HG02938 (cell line): ENCODE data around the gene DENND1B.

Experiments used
- ATAC-seq: cut with Tn5 transposase; IDR thresholded peaks from one replicate; pipeline ENCODE4 v1.9.1; 2021; ENCODE audit warnings: mild to moderate bottlenecking, moderate library complexity; ENCODE audit not compliant: unreplicated experiment

Gene DENND1B

DNA sequence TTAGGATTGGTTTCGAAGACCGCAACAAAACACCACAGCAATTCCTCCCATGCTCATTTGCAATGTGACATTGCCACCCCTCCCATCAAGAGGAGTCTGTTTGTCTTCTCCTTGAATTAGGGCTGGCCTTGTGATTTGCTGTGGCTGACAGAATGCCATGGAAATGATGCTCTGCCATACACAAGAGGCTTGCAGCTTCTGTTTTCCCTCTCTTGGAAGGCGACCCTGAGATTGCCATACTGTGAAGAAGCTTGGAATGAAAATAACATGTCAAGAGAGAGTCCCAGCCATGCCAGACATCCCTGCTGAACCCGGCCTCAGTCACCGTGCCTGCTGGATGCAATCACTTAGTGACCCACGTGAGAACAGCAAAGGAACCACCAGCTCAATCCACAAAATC, 294.8 kb downstream of the DENND1B start:
- ATAC-seq, result no peak

DNA sequence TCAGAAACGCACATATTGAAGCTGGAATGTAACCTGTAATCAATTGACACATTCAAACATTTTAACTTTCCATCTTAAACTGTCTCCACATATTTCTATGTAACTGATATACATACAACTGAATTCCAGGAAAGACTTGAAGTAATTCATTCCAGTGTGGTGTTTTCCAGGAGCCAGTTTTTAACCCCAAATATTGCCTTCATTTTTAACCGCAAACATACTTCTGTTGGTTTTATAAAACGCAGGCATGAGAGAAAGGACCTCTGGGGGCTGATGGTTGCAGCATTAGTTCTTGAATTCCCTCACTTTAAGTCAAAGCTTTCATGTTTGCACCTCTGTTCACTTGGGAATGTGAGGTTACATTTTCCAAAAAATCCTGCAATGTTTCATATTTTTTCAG, 303.1 kb downstream of the DENND1B start:
- no peak for ATAC-seq

DNA sequence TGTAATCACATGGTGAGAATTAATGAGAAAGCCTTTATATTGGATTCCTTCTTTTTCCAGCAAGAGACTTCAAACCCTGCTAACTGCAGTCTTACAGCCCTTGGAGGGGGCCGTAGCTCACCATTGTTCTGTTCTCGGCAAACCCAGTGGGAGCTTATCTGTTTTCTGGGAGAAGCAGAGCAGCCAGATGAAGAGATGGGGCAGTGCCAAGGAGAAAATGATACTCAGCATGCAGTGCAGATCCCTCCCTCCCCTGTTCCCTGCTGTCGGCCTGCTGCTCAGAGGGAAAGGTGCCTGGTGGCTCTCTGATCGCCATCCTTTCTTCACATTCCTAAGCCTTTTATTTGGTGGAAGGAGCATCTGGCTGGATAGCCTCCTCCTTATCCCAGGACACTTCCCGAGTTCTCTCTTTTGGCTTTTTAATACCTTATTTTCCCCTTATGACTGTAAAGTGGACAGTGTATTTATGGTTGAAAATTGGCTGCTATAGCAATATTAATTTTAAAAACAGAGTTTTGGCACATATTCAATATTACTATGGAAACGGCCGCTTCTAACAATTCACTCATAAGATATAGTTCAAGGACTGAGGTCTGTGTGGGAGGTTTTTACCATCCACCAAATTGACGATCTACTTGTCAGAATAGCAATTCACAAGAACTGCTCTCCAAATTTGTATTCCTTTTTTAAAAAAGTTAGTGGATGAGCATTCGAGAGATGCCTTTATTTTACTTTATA, 303.9 kb downstream of the DENND1B start:
- ATAC-seq, result no peak

DNA sequence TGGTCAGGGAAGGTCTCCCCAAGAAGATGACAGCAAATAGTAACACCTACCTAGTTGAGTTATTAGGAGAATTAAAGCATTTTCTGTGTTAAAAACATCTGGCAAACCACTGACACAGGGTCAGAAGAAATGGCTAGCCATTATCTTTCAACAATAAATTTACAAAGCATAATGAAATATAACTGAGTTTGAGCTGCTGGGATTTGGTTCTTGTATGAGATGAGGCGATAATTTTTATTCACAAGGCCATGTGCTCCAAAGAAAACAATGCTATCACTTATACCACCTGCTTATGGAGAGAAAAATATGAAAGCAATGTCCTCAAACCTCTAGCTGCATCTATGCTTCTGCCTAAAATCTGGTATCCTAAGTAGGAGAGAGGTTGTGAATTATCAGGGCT, 304.9 kb downstream of the DENND1B start:
- ATAC-seq, result no peak

DNA sequence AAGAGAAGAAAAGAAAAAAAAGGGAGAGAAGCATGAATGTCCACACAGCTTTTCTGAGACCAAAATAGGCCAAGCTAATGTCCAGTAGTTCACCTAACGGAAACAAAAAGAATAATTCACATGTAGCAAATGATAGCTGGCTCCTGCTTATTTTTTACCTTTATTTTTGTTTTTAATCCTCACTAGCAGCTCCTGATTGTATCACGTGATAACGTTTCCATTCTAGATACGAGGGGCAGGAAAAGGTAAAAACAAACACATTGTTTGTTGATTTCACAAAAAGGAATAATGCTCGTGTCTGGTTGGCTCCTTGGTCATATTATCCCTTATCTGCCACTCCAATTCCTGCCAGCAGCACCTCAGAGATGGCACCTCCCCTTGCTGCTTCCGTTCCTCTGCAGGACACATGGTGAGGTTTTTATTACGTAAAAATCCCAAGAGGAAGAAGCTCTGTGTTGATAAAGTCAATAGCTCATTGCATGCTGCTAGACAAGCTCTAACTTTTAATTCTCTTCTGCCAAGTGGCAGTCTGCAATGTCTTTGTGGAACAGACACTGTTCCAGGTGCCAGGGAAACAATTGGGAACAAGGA, 305.6 kb downstream of the DENND1B start:
- ATAC-seq, result no peak

DNA sequence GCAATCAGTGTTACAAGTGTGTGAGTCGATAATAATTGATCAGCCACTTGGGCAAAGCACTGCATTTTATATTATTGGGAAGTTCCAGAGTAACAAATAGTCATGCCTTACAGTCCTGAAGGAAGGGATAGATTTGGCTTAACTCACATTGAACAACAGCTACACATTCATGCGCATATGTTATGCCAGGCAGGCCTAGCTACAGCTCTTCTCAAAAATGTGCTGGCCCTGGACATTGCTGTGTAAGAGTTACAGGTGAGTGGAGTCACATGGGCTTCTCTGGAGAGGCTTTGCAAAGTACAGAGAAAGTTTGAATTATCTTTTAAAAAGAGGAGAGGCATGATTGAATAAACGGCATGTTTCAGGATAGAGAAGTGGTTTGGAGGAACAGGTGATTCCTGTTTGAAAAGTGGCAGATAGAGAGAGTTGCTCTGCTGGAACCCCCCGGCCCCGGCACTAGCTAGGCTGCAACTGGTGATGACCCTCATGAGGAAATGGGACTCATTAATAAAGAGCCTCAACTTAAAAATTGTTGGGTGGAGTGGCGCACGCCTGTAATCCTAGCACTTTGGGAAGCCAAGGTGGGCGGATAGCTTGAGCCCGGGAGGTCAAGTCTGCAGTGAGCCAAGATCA, 306.6 kb downstream of the DENND1B start:
- no peak for ATAC-seq

DNA sequence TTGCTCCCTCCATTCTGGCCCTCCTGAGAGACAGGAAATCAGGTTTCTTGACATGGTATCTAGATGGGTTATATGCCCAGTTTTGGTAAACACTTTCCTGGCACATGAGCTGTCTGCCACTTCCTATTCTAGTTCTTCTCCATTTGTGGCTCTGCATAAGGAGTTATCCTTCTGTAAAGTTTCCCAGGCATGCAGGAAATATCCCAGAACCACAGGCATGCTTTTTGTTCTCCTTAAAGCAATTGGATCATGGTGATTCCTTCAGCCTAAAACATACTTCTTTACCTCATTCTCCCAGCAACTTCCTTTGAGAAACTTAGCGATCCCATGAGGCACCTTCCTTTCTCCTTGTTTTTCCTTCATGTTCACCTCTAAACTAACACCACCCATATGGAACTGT, 307.4 kb downstream of the DENND1B start:
- no peak for ATAC-seq

DNA sequence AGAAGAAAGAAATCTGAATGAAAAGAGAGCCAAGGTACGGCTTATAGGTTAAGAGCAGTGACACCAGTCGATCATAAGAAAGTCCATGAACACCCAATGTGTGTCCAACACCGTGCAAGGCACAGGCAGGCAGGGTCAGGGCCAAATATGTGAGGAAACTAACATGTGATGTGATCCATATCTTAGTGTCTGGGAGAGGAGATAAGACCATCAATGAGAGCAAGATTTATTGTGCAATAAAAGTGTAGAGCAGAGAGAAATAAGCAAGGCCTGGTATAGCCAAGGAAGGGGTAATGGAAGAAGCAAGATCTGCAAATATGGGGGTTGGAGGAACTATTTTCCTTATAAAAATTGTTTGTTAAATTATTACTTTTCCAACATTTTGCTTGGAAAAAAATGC, 308.5 kb downstream of the DENND1B start:
- no peak for ATAC-seq

DNA sequence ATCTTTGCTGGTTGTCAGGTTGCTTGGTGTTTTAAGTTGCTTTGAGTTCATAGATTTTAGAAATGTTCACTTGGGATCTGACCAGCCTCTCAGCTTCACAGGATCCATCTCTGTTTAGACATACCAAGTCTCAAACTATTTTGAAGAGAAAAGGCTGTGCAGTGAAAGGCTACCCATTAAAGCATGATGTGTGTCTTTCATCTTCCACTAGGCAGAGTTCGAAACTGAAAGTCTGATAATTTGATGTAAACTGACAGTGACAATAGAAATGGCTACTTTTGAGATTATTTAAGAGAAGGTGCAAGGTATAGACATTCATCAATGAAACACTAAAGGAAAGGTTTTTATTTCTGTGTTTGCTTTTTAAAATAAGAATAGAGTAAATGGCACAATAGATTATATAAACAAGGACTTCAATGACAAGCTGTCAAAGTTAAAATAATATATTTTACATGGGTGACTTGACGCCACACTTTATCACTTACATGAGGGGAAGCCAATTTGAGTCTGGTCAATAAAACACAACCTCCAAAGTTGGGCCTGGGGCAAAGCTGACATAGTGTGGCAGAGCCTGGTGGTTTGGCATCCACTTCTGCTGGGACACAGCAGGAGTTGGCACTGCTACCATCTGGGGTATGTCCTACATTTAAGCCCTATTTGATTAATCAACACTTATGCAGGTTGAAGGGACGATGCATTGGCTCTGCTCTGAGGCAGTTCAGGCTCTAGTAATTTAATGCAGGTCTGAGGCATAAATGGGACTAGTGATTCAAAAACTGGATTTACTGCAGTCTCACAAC, 309.6 kb downstream of the DENND1B start:
- ATAC-seq, result no peak

DNA sequence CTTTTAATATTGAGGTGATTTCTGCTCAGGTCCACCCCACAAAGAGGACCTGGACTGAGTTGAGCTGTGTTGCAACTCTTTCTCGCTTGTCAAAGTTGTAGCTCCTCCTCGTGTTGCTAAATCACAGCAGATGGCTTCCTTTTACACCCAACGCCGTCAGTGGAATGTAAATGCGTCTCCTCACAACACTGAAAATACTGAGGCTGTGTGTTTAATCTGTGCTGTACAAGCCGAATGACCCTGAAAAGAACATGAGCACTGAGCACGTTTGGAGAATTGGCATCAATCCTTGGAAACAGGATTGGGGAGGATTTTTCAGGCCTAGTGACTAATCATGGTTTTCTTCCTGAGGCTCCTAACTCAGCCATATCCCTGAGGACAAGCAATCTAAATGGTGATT, 311.2 kb downstream of the DENND1B start:
- ATAC-seq, result no peak

DNA sequence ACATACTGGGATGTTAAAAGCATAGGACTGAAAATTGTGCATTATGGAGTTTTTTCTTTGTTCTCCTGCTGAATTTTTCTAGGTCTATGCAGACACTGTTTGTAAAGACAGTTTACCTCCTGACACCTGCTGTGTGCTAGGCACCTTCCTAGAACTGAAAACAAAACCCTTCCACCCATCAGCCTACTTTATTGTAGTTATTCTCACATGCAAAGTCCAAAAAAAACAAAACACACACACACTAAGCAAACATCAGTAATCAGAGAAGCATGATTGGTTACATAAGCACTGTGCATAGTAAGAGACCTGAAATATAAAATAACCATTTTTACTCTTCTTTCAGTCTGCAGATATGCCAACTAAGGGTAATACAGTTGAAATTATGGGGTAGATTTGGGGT, 312.1 kb downstream of the DENND1B start:
- ATAC-seq, result no peak

DNA sequence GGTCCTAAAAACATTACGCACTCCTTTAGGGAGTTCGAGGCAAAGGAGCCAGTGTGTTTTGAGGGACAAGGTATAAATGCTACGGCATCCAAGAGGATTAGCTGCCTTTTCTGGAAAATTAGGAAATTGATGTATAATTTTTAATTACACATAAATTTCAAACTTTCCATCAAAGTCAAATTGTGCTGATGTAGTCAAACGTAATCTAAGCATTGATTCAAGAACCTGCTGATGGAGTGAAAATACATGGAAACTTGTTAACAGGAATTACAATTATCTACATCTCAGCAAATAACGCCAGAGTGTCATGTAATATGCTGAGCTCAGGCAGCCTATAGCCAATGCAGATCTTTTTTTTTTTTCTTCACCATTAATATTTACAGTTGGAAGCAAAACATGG, 312.7 kb downstream of the DENND1B start:
- no peak for ATAC-seq
